ENCODE data around the gene PRRC2A.

Gene PRRC2A

DNA sequence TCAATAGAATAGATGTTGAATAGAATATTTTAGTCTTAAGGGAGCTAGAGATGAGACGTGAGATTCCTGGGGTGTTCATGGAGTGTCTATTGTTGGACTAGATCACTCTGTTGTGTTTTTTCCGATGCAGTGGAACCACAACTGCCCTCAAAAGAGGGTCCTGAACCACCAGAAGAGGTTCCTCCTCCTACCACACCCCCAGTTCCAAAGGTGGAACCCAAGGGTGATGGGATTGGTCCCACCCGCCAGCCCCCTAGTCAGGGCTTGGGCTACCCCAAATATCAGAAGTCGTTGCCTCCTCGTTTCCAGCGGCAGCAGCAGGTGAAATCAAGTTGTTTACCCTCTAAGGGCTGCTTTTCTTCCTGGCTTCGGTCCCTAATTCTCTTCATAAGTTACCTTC, 8.5 kb downstream of the PRRC2A start:
- no peaks in the 10 kb centered on the region; the same call in 1 of the 2 replicates for H4K20me1 ChIP-seq (ENCODE audit: insufficient read depth, low read length)
- H3K4me3 ChIP-seq (ENCODE audit: low read length) = no peak overlapping the region
- H3K9me2 ChIP-seq (replicated peaks; ENCODE audit: insufficient read depth, low read length) = no peaks in the 10 kb centered on the region
- H3F3A ChIP-seq (ENCODE audit: insufficient read depth, low read length) = no peaks in the 10 kb centered on the region; the same call in 1 of the 2 replicates
- no peaks in the 10 kb centered on the region for H3K9me3 ChIP-seq (replicated peaks; ENCODE audit: insufficient read depth, low read length)
- H3K27me3 ChIP-seq (replicated peaks; ENCODE audit: insufficient read depth, low read length) = no peaks in the 10 kb centered on the region
- peaks cover 82% of the 10 kb centered on the region for H3K79me2 ChIP-seq (ENCODE audit: low read length)
- TF ChIP-seq, protein P1, sequence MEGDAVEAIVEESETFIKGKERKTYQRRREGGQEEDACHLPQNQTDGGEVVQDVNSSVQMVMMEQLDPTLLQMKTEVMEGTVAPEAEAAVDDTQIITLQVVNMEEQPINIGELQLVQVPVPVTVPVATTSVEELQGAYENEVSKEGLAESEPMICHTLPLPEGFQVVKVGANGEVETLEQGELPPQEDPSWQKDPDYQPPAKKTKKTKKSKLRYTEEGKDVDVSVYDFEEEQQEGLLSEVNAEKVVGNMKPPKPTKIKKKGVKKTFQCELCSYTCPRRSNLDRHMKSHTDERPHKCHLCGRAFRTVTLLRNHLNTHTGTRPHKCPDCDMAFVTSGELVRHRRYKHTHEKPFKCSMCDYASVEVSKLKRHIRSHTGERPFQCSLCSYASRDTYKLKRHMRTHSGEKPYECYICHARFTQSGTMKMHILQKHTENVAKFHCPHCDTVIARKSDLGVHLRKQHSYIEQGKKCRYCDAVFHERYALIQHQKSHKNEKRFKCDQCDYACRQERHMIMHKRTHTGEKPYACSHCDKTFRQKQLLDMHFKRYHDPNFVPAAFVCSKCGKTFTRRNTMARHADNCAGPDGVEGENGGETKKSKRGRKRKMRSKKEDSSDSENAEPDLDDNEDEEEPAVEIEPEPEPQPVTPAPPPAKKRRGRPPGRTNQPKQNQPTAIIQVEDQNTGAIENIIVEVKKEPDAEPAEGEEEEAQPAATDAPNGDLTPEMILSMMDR (IDR thresholded peaks at IDR 0.05; ENCODE audit: low read length) = no peak
- no peak for TF ChIP-seq EZH2 (optimal IDR thresholded peaks at IDR 0.05; ENCODE audit: low read depth, low read length)
- TF ChIP-seq EZH2phosphoT487 (IDR thresholded peaks at IDR 0.05; ENCODE audit: low read length) = no peak
- no peak overlapping the region for H3K4me2 ChIP-seq (ENCODE audit: low read depth, low read length)
- no peak overlapping the region for H3K9ac ChIP-seq (ENCODE audit: low read length)
- no peak for DNase-seq
- no peak overlapping the region for H3K27ac ChIP-seq (ENCODE audit: low read length)
- no peak overlapping the region for H2AFZ ChIP-seq (ENCODE audit: low read length)
- peaks cover 20% of the 10 kb centered on the region for H3K36me3 ChIP-seq (replicated peaks; ENCODE audit: insufficient read depth, low read length)
- no peaks in the 10 kb centered on the region for H3K4me1 ChIP-seq (ENCODE audit: low read length)

DNA sequence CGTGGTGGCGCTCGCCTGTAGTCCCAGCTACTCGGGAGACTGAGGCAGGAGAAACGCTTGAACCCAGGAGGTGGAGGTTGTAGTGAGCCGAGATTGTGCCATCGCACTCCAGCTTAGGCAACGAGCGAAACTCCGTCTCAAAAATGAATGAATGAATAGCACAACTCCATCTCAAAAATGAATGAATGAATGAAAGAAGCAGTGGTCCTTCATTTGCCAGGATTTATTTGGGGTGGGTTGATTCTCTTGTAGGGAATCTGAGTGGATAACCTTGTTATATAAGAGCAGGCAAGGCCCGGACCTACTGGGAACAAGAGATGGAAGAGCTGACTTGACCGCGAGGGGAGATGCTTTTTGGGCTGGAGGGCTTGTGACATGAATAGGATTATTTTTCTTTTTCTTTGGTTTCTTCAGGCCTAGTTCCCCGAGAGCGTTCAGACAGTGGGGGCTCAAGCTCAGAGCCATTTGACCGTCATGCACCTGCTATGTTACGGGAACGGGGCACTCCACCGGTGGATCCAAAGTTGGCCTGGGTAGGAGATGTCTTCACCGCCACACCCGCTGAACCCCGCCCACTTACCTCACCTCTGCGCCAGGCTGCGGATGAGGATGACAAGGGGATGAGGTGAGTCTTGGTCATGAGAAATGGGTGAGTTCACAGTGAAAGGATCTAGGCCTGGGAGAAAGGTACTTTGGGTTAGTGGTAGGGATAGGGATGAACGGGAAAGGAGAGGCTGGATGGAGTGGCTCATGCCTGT, 9.8 kb downstream of the PRRC2A start:
- H3K9me3 ChIP-seq (replicated peaks; ENCODE audit: insufficient read depth, low read length) = no peaks in the 10 kb centered on the region
- TF ChIP-seq EZH2phosphoT487 (IDR thresholded peaks at IDR 0.05; ENCODE audit: low read length) (no peak), EZH2 (optimal IDR thresholded peaks at IDR 0.05; ENCODE audit: low read depth, low read length) (no peak)
- TF ChIP-seq, protein P1 (IDR thresholded peaks at IDR 0.05; ENCODE audit: low read length) = no peak
- no peak overlapping the region for H3K9ac ChIP-seq (ENCODE audit: low read length)
- peaks cover 68% of the 10 kb centered on the region for H3K79me2 ChIP-seq (ENCODE audit: low read length)
- peaks cover 17% of the 10 kb centered on the region for H3K36me3 ChIP-seq (replicated peaks; ENCODE audit: insufficient read depth, low read length)
- H3F3A ChIP-seq (ENCODE audit: insufficient read depth, low read length) = peaks cover 4% of the 10 kb centered on the region; the same call in 1 of the 2 replicates
- no peaks in the 10 kb centered on the region; the same call in 1 of the 2 replicates for H4K20me1 ChIP-seq (ENCODE audit: insufficient read depth, low read length)
- no peaks in the 10 kb centered on the region for H3K4me1 ChIP-seq (ENCODE audit: low read length)
- no peaks in the 10 kb centered on the region for H3K9me2 ChIP-seq (replicated peaks; ENCODE audit: insufficient read depth, low read length)
- no peak overlapping the region for H2AFZ ChIP-seq (ENCODE audit: low read length)
- no peak for DNase-seq
- no peaks in the 10 kb centered on the region for H3K27me3 ChIP-seq (replicated peaks; ENCODE audit: insufficient read depth, low read length)
- H3K4me3 ChIP-seq (ENCODE audit: low read length) = no peak overlapping the region
- no peak overlapping the region for H3K4me2 ChIP-seq (ENCODE audit: low read depth, low read length)
- no peak overlapping the region for H3K27ac ChIP-seq (ENCODE audit: low read length)

DNA sequence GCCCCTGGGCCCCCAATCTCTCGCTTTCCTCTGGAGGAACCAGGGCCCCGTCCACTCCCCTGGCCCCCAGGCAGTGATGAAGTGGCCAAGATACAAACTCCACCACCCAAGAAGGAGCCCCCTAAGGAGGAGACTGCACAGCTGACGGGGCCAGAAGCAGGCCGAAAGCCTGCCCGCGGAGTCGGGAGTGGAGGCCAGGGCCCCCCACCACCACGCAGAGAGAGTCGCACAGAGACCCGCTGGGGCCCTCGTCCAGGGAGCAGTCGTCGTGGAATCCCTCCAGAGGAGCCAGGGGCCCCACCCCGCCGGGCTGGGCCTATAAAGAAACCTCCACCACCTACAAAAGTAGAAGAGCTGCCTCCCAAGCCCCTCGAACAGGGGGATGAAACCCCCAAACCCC, 10.7 kb downstream of the PRRC2A start:
- Histone ChIP-seq H3K27ac (ENCODE audit: low read length) (no peak overlapping the region), H3K4me1 (ENCODE audit: low read length) (no peaks in the 10 kb centered on the region), H3F3A (ENCODE audit: insufficient read depth, low read length) (peaks cover 7% of the 10 kb centered on the region; the same call in 1 of the 2 replicates), H3K4me3 (ENCODE audit: low read length) (no peak overlapping the region), H4K20me1 (ENCODE audit: insufficient read depth, low read length) (no peaks in the 10 kb centered on the region; the same call in 1 of the 2 replicates), H2AFZ (ENCODE audit: low read length) (no peak overlapping the region), H3K9ac (ENCODE audit: low read length) (no peak overlapping the region), H3K4me2 (ENCODE audit: low read depth, low read length) (no peak overlapping the region), H3K9me2 (replicated peaks; ENCODE audit: insufficient read depth, low read length) (no peaks in the 10 kb centered on the region), H3K79me2 (ENCODE audit: low read length) (peaks cover 60% of the 10 kb centered on the region), H3K27me3 (replicated peaks; ENCODE audit: insufficient read depth, low read length) (no peaks in the 10 kb centered on the region), H3K9me3 (replicated peaks; ENCODE audit: insufficient read depth, low read length) (no peaks in the 10 kb centered on the region), H3K36me3 (replicated peaks; ENCODE audit: insufficient read depth, low read length) (peaks cover 13% of the 10 kb centered on the region)
- no peak for DNase-seq
- TF ChIP-seq, protein P1 (IDR thresholded peaks at IDR 0.05; ENCODE audit: low read length) = no peak
- no peak for TF ChIP-seq EZH2phosphoT487 (IDR thresholded peaks at IDR 0.05; ENCODE audit: low read length)
- TF ChIP-seq EZH2 (optimal IDR thresholded peaks at IDR 0.05; ENCODE audit: low read depth, low read length) = no peak
